HEK293 (cell line): ENCODE data around the gene VOPP1.

Experiments used
- HOXD13 ChIP-seq: sonication (generic); formaldehyde crosslinking; IDR thresholded peaks from 2 replicates; pipeline ENCODE4 v1.8.0; 2022; ENCODE audit warnings: missing genetic modification reagents, borderline replicate concordance
- SCRT2 ChIP-seq: fragments of 450-650 bp; formaldehyde crosslinking; IDR thresholded peaks from 2 replicates; pipeline ENCODE4 v1.5.1; 2016; ENCODE audit warnings: missing biosample characterization, missing genetic modification characterization
- TCF7L2 ChIP-seq: IDR thresholded peaks from 2 replicates; pipeline ENCODE4 v1.6.1; 2011; ENCODE audit warnings: low read depth, mild to moderate bottlenecking, inconsistent platforms, low read length, moderate library complexity, borderline replicate concordance
- YY1 ChIP-seq: fragments of 450-650 bp; formaldehyde crosslinking; IDR thresholded peaks from 2 replicates; pipeline ENCODE4 v1.5.1; 2018; ENCODE audit warnings: missing biosample characterization, missing genetic modification characterization
- ZBTB1 ChIP-seq: fragments of 450-650 bp; formaldehyde crosslinking; IDR thresholded peaks from 2 replicates; pipeline ENCODE4 v1.5.1; 2016; ENCODE audit warnings: missing biosample characterization, missing genetic modification characterization
- ZNF23 ChIP-seq: fragments of 450-650 bp; formaldehyde crosslinking; IDR thresholded peaks from 2 replicates; pipeline ENCODE4 v1.5.1; 2016; ENCODE audit warnings: missing biosample characterization, missing genetic modification characterization, borderline replicate concordance
- ZNF585B ChIP-seq: fragments of 450-650 bp; formaldehyde crosslinking; IDR thresholded peaks from 2 replicates; pipeline ENCODE4 v1.5.1; 2016; ENCODE audit warnings: missing biosample characterization, missing genetic modification characterization
- TF ChIP-seq, protein P1 (sequence below): fragments of 450-650 bp; formaldehyde crosslinking; IDR thresholded peaks from 2 replicates; pipeline ENCODE4 v1.5.1; 2016; ENCODE audit warnings: missing biosample characterization, missing genetic modification characterization
- TF ChIP-seq, protein P2 (sequence below): fragments of 450-650 bp; formaldehyde crosslinking; IDR thresholded peaks from 2 replicates; pipeline ENCODE4 v1.5.1; 2016; ENCODE audit warnings: missing biosample characterization, missing genetic modification characterization
- TF ChIP-seq, protein P3 (sequence below): fragments of 450-650 bp; formaldehyde crosslinking; IDR thresholded peaks from 2 replicates; pipeline ENCODE4 v1.5.1; 2016; ENCODE audit warnings: missing biosample characterization, missing genetic modification characterization

DNA sequence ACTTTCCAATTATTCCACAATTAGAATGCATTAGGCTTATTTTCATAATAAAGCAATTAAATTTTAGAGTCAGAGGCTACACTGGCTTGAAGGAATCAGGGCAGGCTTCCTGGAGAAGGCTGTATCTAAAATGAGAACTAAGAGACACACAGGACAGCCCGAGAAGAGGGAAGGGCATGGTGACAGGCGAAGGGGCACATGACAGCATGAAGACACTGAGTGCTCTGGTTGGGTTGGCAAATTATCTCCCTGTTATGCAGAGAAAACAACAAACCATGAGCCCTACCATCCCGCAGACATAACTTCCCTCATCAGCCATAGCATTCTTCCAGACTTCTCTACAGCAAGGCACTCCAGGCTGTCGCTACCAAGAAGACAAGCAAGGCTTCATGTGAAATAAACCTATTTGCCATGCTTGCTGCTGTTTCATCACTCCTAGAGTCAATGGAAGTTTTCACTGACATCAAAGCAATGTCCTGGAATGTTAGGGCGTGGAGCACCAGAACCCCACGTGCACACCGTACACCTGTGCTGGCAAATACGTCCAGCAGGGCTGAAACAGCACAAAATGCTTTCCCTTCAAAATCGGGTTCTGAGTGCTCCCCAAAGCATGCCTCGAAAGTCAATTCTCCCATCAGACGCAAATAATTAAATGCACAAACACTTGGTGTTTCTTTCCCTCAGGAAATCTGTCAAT is 21.3 kb downstream of the VOPP1 start:
- TF ChIP-seq, protein P1, sequence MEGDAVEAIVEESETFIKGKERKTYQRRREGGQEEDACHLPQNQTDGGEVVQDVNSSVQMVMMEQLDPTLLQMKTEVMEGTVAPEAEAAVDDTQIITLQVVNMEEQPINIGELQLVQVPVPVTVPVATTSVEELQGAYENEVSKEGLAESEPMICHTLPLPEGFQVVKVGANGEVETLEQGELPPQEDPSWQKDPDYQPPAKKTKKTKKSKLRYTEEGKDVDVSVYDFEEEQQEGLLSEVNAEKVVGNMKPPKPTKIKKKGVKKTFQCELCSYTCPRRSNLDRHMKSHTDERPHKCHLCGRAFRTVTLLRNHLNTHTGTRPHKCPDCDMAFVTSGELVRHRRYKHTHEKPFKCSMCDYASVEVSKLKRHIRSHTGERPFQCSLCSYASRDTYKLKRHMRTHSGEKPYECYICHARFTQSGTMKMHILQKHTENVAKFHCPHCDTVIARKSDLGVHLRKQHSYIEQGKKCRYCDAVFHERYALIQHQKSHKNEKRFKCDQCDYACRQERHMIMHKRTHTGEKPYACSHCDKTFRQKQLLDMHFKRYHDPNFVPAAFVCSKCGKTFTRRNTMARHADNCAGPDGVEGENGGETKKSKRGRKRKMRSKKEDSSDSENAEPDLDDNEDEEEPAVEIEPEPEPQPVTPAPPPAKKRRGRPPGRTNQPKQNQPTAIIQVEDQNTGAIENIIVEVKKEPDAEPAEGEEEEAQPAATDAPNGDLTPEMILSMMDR (tag by site-specific recombination): no peak
- TF ChIP-seq SCRT2 (tag by site-specific recombination) (no peak), ZBTB1 (no peak), ZNF585B (tag by site-specific recombination) (no peak), YY1 (tag by site-specific recombination) (no peak), TCF7L2 (no peak), ZNF23 (tag by site-specific recombination) (no peak), HOXD13 (CRISPR knock-in tag) (no peak)
- TF ChIP-seq, protein P2, sequence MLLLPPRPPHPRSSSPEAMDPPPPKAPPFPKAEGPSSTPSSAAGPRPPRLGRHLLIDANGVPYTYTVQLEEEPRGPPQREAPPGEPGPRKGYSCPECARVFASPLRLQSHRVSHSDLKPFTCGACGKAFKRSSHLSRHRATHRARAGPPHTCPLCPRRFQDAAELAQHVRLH (tag by site-specific recombination): no peak
- TF ChIP-seq, protein P3, sequence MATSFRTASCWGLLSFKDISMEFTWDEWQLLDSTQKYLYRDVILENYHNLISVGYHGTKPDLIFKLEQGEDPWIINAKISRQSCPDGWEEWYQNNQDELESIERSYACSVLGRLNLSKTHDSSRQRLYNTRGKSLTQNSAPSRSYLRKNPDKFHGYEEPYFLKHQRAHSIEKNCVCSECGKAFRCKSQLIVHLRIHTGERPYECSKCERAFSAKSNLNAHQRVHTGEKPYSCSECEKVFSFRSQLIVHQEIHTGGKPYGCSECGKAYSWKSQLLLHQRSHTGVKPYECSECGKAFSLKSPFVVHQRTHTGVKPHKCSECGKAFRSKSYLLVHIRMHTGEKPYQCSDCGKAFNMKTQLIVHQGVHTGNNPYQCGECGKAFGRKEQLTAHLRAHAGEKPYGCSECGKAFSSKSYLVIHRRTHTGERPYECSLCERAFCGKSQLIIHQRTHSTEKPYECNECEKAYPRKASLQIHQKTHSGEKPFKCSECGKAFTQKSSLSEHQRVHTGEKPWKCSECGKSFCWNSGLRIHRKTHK (tag by site-specific recombination): no peak
